Activated CD4-positive, alpha-beta T cell treated with anti-CD3 and anti-CD28 coated beads, Interleukin-2, amount 50 U/mL, for 48 hours (primary cell): Measurements from ENCODE around the gene NIT1.

ENCODE experiments used
- DNase-seq, 2 experiments: peaks; one replicate each; pipeline ENCODE4 v3.0.0-alpha.2; 2020

Gene NIT1

GRCh38 chr1:161084597-161084988 is 33.3 kb upstream of the NIT1 start:
- no peak for DNase-seq

GRCh38 chr1:161085165-161085564 is 32.7 kb upstream of the NIT1 start:
- DNase-seq = no peak

- no peak for DNase-seq
Measured at GRCh38 chr1:161086457-161086856, 31.4 kb upstream of the NIT1 start.

DNA sequence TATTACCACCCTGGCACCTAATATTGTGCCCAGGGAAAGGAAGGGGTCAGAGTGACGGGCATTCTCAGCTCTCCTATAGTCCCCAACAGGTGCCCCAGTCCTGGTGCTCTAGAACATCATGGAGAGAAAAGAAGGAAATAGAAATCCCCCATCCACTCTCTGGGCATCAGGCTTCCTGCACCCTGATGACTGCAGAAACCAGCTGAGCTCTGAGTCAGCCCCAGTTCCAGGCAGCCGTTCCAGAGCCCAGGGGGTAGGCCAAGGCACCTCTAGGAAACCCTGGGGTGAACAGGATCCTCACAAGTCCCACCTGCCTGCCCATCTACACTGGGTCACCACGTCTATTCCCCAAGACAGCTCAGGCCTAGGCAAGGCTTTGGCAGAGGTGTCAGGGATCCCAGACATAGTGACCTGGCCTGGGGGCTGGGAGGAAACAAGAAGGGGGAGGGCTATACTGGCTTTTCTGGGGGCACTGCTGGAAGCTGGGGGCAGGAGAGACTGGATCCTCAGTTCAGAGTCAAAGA is 29.3 kb upstream of the NIT1 start:
- DNase-seq = no peak

DNA sequence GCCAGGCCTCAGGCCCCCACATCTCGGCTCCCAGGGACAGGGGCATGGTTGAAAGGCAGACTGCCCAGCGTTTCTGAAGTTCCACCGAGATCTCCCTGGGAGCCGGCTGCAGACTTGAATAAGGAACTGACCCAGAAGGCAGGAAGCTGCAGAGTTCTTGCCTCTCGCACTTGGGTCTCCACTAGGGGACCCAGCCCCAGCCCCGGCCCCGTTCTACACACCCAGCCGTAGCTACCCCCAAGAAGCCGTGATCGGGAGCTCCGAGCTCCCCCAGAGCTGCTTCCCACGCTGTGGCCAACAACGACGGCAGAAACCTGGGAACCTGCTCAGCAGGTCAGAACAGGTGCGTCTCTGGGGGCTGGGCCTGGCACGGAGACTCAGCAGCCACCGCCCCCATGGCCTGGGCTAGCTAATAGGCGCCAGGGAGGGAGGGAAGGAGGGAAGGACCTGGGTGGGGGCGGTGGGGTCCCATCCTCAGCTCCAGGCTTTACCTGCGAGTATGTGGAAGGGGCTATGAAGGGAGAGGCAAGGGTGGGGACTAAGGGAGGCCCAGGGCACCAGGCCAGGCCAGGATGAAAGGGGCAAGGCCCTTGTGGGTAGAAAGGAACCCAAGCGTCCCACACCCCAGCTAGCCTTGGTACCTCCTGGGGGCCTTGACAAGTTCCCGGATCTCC is 28.5 kb upstream of the NIT1 start, which contains the start of gene NECTIN4:
Gene NECTIN4 (minus strand): TSS at position 308 of the 674 bp plus-strand sequence. CDS start 262 bp downstream, at position 46.
- DNase-seq = no peak

DNA sequence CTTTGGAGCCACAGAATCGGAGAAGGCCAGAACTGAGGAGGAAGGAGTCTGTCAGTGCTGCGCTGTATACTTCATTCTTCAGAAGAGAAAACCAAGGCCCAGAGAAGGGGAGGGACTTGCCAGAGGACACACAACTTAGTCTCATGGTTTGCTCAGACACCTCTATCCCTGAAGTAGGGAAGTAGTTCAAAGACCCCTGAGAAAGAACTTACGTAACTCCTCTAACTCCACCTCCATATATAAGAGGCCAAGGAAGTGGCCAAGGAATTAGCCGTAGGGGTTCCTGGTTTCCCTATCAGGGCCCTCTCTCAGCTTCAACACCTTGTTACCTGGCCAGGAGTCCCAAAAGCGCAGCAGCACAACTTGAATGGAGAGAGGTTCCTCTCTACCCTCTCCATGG is 28.0 kb upstream of the NIT1 start:
- DNase-seq = no peak

DNA sequence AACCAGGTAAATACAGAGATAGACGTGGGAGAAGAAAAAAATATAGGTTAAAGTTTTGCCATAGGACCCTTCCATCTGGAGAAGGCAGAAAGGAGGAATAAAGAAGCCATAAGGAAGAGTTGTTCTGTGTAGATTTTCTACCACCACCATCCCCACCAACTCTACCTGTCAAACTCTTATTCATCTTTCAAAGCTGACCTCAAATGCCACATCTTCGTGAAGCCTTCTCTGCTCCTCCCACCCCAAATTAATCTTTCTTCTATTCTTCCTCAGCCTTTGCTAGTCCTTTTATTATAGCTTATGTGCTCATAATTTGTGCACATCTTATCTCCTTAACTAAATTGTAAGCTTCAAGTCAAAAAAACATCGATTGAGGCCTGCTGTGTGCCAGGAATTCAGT is 27.3 kb upstream of the NIT1 start:
- no peak for DNase-seq

GRCh38 chr1:161091093-161091492 is 26.8 kb upstream of the NIT1 start:
- no peak for DNase-seq

GRCh38 chr1:161091796-161092507 is 26.0 kb upstream of the NIT1 start:
- DNase-seq = no peak

DNA sequence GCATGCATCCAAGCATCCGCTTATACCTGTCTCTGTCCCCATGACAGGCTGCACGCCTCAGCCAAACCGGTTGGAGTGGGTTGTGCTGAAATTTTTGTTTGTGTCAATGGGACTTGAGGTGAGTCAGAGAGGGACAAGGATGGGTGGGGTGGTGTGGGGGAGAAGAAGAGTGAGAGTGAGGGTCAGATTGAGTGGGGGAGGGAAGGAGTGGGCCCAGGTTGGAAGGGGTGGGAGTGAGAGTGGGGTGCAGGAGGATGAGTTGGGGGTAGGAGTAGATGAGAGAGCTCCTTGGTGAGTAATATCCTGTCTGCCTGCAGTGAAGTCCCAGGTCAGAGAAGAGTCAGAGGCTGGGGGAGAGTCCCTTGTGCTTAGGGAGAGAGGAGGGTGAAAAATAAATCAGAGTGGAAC is 25.3 kb upstream of the NIT1 start:
- DNase-seq = peak; percentile 47 to 62

DNA sequence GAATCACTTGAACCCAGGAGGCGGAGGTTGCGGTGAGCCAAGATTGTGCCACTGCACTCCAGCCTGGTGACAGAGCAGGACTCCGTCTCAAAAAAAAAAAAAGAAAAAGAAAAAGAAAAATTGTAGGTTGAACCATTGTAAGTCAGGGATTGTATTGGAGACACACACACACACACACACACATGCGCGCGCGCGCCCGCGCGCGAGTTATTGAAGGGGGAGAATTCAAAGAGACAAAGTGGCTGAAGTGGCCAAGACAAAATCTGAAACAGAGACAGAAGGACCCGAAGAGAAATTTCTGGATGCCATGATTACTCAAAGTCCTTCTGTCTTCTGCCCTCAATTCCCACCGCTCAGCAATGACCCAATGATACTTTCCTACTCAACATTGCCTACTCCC is 23.4 kb upstream of the NIT1 start:
- no peak for DNase-seq

DNA sequence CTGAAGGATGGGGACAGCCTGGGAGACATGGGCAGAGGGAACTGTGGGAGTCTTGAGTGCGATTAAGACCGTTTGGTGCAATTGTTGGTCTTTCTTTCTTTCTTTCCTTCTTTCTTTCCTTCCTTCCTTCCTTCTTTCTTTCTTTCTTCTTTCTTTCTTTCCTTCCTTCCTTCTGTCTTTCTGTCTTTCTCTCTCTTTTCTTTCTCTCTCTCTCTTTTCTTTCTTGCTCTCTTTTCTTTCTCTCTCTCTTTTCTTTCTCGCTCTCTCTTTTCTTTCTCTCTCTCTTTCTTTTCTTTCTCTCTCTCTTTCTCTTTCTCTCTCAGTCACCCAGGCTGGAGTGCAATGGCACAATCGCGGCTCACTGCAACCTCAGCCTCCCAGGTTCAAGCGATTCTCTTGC is 22.7 kb upstream of the NIT1 start:
- DNase-seq = no peak

DNA sequence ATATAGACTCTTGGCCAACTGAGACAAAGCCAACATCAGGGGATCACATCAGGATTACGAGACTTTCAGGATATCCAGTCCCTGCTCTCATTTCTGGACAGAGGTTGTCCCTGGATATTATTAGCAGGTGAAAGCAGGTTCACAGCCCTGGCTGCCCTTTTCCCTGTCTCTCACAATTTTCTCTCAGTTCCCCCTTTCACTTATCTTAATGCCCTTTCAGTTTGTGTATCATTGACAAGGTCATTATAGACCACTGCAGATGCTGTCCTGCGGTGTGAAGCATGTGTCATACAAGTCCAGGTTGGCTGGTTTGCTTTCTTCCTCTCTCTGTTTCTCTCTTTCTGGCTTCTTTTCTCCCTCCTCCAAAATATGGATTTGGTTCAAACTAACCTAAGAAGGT is 21.9 kb upstream of the NIT1 start:
- no peak for DNase-seq

- DNase-seq = no peak
Measured at GRCh38 chr1:161096530-161096929, 21.4 kb upstream of the NIT1 start.

DNA sequence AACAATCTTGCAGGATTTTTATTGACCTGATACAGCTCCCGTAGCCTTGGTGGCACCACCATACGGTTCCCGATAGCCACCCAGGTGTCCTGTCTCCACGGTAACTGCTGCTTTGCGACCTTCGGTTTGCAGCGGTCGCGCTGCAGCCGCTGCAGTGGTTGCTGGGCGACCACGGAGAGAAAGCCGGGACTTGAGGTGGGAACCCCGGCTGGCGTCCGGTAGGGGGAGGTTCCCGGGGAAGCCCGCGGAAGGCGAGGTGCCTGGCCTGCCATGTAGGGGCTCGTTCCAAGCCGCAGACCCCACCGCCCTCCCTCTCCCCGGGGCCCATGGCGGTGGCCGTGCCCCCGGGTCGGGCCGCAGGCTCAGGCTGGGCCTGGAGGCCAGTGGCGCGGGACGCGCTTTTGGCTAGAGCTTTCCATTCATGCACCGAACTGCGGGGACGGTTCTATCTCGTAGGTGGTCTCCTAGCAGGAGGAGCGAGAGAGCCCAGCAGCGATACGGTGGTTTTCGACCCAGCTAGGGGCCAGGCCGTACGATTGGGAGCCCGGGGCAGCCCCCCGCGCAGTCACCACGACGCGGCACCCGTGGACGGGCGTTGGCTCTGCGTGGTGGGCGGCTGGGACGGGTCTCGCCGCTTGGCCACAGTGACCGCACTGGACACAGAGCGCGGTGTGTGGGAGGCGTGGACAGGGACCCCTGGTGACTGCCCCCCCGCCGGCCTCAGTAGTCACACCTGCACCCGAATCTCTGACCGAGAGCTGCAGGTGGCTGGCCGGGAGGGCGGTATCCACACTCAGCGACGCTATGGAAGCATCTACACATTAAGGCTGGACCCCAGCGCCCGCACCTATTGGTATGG is 19.5 kb upstream of the NIT1 start, which contains the start of gene KLHDC9:
Gene KLHDC9 (plus strand): TSS at position 152 of the 859 bp plus-strand sequence. CDS start 175 bp downstream, at position 327.
- peak; percentile 73 to 80 for DNase-seq

GRCh38 chr1:161099090-161099802 is 18.7 kb upstream of the NIT1 start:
- DNase-seq = no peak

- DNase-seq = no peak
Measured at GRCh38 chr1:161100556-161100955, 17.3 kb upstream of the NIT1 start.

DNA sequence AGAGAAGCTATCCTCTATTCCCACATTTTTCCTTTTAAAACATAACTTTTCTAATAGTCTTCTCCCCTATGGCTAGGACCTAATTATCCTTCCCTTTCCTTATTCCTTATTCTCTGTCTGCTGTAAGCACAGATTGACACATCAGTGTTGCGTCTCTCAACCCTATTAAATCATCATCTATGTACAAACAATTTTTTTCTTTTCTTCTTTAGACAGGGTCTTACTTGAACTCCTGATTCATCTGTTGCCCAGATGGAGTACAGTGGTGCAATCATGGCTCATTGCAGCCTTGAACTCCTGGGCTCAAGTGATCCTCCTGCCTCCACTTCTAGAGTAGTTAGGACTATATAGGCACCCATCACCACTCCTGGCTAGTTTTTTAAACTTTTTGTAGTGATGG is 11.5 kb upstream of the NIT1 start:
- no peak for DNase-seq

DNA sequence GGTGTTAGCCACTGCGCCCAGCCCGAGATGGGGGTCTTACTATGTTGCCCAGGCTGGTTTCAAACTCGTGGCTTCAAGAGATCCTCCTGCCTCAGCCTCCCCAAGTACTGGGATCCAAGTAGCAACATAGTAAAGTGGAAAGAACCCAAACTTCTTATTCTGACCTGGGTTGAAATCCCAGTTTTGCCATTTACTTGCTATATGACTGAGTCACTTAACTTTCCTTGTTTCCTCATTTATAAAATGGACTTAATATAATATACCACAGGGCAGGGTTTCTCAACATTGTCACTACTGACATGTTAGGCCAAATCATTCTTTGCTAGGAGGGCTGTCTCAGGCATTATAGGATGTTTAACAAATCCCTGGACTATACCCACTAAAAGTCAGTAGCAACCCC is 6.8 kb upstream of the NIT1 start:
- DNase-seq = no peak

DNA sequence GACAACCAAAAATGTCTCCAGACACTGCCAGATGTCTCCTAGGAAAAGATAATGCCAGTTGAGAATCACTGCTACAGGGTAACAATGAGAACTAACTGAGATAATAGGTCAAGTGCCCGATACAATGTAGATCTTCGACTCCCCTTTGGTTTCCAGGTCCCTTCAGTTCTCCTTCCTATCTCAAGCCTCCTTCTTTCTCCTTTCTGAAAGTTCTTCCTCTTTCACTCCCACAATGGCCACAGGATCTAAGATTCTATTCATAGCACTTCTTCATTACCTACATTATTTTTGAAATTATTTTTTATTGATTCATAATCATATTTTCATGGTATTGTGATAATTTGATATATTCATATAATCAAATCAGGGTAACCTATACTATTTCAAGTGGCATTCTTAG is 6.4 kb upstream of the NIT1 start:
- DNase-seq = no peak

DNA sequence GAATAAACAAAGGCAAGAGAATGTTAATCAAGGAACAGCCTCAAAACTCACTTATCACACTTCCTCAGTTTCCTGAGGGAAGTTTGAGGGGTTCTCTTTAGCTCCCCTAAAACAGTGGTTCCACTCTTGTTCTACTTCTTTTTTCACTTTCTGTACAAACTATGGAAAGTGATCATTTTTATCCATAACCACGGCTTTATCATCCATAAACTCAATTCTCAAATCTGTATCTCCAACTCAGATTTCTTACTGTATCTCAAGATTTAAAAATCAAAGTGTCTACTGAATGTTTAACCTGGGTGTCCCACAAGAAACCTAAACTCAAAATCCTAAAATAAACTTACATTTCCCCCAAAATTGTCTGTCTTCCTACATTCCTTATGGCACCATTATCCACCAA is 4.0 kb upstream of the NIT1 start:
- DNase-seq = no peak

- DNase-seq = no peak
Measured at GRCh38 chr1:161114556-161114955, 3.3 kb upstream of the NIT1 start.
